Measurements from ENCODE around the gene GSE1.
A peak's percentile ranks its signal among the peaks of the same experiment; 100 is the strongest.

The GSE1 gene

DNA sequence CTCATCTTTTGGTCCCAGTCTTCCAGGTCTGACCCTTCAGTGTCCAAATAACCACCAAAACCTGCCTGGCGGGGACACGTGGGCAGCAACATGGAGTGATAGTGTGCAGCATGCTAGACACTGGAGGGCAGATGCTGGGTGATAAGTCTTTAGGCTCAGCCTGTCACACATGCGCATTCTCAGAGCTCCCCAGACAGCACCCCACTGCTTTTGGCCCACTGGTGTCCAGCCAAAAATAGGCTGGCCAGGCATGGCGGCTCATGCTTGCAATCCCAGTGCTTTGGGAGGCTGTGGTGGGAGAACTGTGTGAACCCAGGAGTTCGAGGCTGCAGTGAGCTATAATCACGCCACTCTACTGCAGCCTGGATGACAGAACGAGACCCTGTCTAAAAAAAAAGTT lies 63.3 kb downstream of the GSE1 start:
- no peak for DNase-seq (ENCODE audit: low read depth in 2 of 2)

DNA sequence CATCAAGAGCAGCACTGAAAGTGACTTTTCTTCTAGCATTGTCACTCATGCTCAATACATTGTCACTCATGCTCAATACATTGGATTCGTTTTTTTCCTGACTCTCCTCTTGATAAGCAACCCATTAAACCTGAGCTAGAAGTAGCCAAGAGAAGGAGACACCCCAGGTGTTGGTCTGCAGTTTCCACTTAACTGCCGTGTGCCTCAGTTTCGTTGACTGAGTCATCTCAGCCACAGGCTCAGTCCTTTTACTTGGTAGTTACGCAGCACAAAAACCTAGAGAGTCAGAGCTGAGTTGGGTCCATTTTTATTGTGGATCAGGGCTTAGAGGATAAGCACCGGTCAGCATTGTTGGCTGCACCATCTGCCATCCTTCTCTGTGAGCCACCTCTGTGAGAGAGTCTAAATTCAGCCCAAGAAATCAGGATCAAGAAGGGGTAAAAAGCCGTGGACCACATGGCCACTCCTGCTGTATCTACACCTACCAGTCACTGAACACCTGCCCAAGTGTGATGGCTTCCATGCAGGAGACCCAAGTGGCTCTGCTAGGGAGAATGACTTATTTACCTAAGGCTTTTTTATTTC lies 64.4 kb downstream of the GSE1 start:
- DNase-seq (ENCODE audit: low read depth in 2 of 2) = no peak

DNA sequence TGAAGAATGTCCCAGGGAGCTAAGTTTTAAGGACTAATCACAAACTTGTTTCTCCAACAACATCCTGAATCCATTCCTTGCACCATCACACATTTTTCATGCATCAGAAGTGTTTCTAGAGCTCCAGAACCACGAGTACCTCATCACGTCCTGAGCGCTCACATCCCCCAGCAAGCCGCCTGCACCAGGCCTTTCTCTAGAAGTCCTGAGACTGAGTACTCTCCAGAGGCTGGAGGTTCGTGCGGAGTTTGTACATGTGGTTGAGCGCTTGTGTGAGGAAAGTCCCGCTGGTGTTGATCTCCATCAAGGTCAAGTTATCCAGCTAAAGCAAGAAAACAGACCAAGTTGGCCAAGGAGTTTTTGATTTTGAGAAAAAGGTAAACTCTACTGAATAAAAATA lies 64.9 kb downstream of the GSE1 start:
- DNase-seq (ENCODE audit: low read depth in 2 of 2) = no peak

GRCh38 chr16:85678821-85679220 lies 65.7 kb downstream of the GSE1 start:
- DNase-seq (ENCODE audit: low read depth in 2 of 2) = no peak

- no peak for DNase-seq (ENCODE audit: low read depth in 2 of 2)
Observed at GRCh38 chr16:85679870-85680269, 66.7 kb downstream of the GSE1 start.

- DNase-seq (ENCODE audit: low read depth in 2 of 2) = no peak
Observed at GRCh38 chr16:85680352-85680944, 67.3 kb downstream of the GSE1 start.

DNA sequence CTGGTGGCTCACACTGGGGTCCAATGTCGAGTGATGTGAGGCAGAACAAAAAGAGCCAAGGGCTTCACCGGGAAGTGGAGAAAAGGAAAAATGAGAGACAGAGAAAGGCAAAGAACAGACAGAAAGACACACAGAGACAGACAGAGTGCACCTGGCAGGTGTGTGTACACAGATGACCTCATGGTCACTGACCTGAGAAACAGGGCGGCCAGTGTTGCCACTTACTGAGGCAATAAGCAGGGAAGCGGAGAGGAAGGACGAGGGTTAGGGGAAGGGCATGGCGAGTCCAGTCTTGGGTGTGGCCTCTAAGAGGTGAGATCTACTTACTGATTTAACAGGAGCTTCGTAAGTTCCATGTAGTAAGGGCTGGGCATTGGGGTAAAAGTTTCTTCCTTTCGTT lies 68.1 kb downstream of the GSE1 start:
- no peak for DNase-seq (ENCODE audit: low read depth in 2 of 2)

- no peak for DNase-seq (ENCODE audit: low read depth in 2 of 2)
Observed at GRCh38 chr16:85682516-85682915, 69.4 kb downstream of the GSE1 start.

GRCh38 chr16:85683363-85683762 lies 70.2 kb downstream of the GSE1 start:
- DNase-seq (ENCODE audit: low read depth in 2 of 2) = no peak

DNA sequence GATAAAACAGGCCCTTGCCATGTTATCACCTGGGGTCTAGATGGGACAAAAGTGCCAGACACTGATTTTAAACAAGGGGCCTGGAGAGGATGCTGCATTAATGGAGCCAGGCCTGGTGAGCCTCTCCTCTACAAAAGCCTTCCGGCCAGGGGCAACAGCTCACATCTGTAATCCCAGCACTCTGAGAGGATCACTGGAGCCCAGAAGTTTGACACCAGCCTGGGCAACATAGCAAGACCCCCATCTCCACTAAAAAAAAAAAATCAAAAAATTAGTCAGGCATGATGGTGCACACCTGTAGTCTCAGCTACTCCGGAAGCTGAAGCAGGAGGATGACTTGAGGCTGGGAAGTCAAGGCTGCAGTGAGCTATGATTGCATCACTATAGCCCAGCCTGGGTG lies 72.1 kb downstream of the GSE1 start:
- no peak for DNase-seq (ENCODE audit: low read depth in 2 of 2)

GRCh38 chr16:85686912-85687591 lies 73.9 kb downstream of the GSE1 start:
- DNase-seq (ENCODE audit: low read depth in 2 of 2) = no peak

DNA sequence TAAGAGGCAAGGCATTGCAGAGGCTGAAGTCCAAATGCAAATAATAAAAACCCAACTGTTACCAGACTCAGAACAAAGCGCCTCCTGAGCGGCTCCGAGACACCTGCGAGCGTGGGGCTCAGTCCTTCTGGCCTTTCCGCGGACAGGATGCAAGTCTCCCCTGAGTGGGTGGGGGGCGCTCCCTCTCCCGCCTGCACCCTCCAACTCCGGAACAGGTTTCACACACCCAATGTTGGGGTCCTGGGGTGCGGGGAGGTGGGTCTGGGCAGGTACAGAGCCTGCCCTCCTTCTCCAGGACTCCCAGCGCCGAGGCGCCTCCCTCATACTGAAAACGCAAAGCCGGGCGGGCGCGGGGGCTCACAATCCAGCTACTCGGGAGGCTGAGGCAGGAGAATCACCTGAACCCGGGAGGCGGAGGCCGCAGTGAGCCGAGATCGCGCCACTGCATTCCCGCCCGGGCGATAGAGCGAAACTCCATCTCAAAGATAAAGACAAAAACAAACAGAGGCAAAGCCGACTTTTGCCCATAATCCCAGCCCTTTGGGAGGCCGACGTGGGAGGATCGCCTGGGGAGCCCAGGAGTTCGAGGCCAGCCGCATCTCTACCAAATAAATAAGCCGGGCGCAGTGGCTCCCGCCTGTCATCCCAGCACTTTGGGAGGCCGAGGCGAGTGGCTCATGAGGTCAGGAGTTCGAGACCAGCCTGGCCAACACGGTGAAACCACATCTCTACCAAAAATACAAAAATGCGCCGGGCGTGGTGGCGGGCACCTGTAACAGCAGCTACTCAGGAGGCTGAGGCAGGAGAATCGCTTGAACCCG lies 74.7 kb downstream of the GSE1 start:
- no peak for DNase-seq (ENCODE audit: low read depth in 2 of 2)

DNA sequence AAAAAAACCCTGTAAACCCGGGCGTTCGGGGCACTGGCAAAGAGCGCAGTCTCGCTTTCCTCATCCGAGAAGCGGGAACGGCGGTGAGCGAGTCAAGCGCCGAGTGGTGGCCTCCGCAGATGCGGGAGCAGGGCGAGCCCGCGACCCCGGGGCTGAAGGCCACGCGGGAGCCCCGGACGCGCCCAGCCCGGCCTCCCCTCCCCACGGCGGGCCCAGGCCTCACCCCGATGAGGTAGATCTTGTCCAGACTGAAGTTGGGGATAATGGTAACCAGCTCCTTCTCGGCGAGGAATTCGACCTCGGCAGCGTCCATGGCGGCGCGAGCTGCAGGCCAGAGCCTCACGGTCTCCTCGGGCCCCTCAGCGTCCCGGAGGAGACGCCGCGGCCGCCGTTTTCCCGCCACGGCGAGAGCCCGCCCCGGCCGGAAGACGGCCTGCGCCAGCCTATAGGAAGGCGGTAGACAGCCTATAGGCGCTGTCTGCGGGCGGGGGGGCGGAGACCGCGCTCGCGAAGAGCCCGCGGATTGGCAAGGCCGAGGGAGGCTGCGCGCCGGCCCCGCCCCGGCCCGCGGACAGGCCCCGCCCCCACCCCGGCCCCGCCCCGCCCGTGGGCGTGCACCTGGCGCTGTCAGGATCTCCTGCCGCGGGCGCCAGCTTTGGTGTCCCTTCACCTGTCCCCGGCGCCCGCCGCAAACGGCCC lies 75.6 kb downstream of the GSE1 start, which contains the start of gene GINS2:
Gene GINS2 (minus strand): TSS at position 369 of the 699 bp plus-strand sequence. CDS start 56 bp downstream, at position 313.
- DNase-seq (ENCODE audit: low read depth in 2 of 2) = peak; percentile 80 to 82

- no peak for DNase-seq (ENCODE audit: low read depth in 2 of 2)
Observed at GRCh38 chr16:85689285-85689949, 76.3 kb downstream of the GSE1 start.

- no peak for DNase-seq (ENCODE audit: low read depth in 2 of 2)
Observed at GRCh38 chr16:85689950-85690320, 76.8 kb downstream of the GSE1 start.

DNA sequence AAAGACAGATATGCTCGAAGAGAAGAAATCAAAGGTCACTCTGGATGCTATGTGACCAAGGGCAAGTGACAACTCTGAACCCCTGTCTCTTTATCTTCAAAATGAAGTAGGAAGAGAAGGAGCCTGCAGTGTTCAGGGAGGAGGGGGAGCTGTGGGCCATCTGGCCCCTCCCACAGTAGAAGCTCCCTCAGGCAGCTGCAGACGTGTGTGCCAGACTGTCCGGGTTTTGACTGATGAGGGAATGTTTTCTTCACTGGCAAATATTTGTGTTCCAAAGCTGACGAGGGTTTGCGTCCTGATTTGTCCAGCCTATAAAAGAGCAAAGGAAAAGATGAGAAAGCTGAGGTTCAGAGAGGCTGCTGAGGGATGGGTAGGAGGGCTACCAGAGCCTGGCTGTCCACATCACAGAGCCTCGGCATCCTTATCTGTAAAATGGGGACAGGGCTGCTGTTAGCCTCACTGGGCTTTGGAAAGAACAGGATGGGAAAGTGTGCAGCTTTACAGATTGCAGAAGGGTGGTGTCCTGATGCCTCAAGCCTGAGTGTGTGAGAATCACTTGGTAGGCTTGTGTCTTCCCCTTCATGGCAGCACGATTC lies 77.4 kb downstream of the GSE1 start:
- DNase-seq (ENCODE audit: low read depth in 2 of 2) = no peak

- DNase-seq (ENCODE audit: low read depth in 2 of 2) = no peak
Observed at GRCh38 chr16:85695196-85696128, 82.3 kb downstream of the GSE1 start.

GRCh38 chr16:85696781-85697180 lies 83.7 kb downstream of the GSE1 start:
- DNase-seq (ENCODE audit: low read depth in 2 of 2) = no peak

DNA sequence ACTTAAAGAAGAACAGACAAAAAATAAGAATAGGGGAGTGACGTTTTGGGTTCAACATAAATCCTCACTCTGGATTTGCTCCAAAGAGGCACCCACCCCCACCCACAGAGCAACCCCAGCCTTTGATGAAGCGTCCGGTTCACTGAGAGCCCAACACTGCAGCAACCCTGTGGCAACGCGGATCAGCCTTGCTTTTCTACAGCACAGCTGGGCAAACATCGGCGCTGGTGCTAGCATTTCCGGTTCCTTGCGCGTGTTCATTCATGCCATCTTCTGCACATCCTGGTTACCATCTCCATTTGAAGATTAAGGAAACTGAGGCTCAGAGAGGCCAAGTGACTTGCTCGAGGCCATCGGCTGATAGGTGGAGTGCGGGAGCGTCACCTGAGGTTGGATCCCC lies 84.3 kb downstream of the GSE1 start:
- DNase-seq (ENCODE audit: low read depth in 2 of 2) = no peak

- DNase-seq (ENCODE audit: low read depth in 2 of 2) = no peak
Observed at GRCh38 chr16:85698459-85698891, 85.4 kb downstream of the GSE1 start.
